ENCODE measurements around the gene RAB37. TPM values are rescaled to one million over a fixed set of nuclear protein-coding genes. Genes with fewer than 3 reads are reported as not detected.

The RAB37 gene
- total and polyA plus RNA-seq, 2 donors from 2014 or later = 1.7 to 5.6 TPM

DNA sequence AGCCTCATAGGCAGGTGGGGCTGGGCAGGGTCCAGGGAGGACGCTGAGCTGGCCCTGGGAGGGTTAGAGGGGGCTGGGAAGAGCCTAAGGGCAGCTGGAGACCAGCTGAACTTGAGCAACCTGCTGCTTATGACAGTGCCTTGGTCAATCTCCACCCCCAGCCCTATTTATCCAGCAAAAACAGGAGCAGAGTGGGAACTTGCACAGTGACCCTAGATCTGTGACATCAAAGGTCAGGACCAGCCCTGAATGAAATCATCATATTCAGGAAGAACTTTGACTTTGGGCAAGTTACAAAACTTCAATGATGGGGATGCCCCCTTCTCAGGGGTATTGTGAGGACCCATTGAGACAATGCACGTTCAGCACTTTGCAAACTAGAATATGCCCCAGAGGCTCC, 33.7 kb upstream of the RAB37 start:
- TF ChIP-seq, protein P1, sequence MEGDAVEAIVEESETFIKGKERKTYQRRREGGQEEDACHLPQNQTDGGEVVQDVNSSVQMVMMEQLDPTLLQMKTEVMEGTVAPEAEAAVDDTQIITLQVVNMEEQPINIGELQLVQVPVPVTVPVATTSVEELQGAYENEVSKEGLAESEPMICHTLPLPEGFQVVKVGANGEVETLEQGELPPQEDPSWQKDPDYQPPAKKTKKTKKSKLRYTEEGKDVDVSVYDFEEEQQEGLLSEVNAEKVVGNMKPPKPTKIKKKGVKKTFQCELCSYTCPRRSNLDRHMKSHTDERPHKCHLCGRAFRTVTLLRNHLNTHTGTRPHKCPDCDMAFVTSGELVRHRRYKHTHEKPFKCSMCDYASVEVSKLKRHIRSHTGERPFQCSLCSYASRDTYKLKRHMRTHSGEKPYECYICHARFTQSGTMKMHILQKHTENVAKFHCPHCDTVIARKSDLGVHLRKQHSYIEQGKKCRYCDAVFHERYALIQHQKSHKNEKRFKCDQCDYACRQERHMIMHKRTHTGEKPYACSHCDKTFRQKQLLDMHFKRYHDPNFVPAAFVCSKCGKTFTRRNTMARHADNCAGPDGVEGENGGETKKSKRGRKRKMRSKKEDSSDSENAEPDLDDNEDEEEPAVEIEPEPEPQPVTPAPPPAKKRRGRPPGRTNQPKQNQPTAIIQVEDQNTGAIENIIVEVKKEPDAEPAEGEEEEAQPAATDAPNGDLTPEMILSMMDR (IDR thresholded peaks at IDR 0.05; ENCODE audit: borderline replicate concordance, extremely low read depth, insufficient read depth) = no peak
- Histone ChIP-seq H3K27me3 (ENCODE audit: control insufficient read depth, insufficient read depth, low read length) (no peaks in the 10 kb centered on the region), H3K9me3 (ENCODE audit: control insufficient read depth in 2 of 3, insufficient read depth in 1 of 3, low read length in 3 of 3) (no peaks in the 10 kb centered on the region), H3K9ac (ENCODE audit: low read length in 3 of 3) (no peak overlapping the region), H3K27ac (ENCODE audit: low read depth in 2 of 2, low read length in 2 of 2) (no peak overlapping the region), H3K4me3 (ENCODE audit: low read length in 3 of 3) (no peak overlapping the region), H3K4me1 (ENCODE audit: control insufficient read depth in 2 of 3, insufficient read depth in 2 of 3, low read depth in 1 of 3, low read length in 3 of 3) (no peaks in the 10 kb centered on the region), H3K36me3 (ENCODE audit: control insufficient read depth in 2 of 3, insufficient read depth in 3 of 3, low read length in 3 of 3) (no peaks in the 10 kb centered on the region)
- DNase-seq = no peak
- no peak for FAIRE-seq
- intact Hi-C loops (cut with DNase I) = no loop called here

DNA sequence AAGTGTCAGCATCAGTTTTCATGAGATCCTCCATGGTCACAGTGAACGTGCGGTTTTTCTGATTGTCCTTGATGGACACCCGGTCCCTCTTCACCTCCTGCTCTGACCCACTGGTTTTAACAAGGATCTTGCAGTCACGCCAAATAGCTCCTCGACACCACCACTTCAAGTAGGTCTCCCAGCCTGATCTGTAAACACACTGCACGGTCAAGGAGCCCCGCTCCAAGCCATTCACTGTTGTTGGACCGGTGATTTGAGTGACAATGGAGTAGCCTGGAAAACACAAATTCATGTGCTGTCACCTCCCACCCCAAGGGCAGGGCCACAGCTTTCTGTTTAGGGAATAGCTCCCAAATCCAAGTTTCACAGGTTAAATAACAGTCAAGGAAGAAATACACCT, 32.5 kb upstream of the RAB37 start:
- no peaks in the 10 kb centered on the region for H3K36me3 ChIP-seq (ENCODE audit: control insufficient read depth in 2 of 3, insufficient read depth in 3 of 3, low read length in 3 of 3)
- TF ChIP-seq, protein P1 (IDR thresholded peaks at IDR 0.05; ENCODE audit: borderline replicate concordance, extremely low read depth, insufficient read depth) = no peak
- H3K27ac ChIP-seq (ENCODE audit: low read depth in 2 of 2, low read length in 2 of 2) = no peak overlapping the region
- FAIRE-seq (no peak), DNase-seq (peak in 1 of 5 donors; percentile 18)
- no peak overlapping the region for H3K9ac ChIP-seq (ENCODE audit: low read length in 3 of 3)
- H3K9me3 ChIP-seq (ENCODE audit: control insufficient read depth in 2 of 3, insufficient read depth in 1 of 3, low read length in 3 of 3) = no peaks in the 10 kb centered on the region
- H3K4me1 ChIP-seq (ENCODE audit: control insufficient read depth in 2 of 3, insufficient read depth in 2 of 3, low read depth in 1 of 3, low read length in 3 of 3) = no peaks in the 10 kb centered on the region
- H3K4me3 ChIP-seq (ENCODE audit: low read length in 3 of 3) = no peak overlapping the region
- H3K27me3 ChIP-seq (ENCODE audit: control insufficient read depth, insufficient read depth, low read length) = no peaks in the 10 kb centered on the region
- intact Hi-C loops (cut with DNase I) = no loop called here

DNA sequence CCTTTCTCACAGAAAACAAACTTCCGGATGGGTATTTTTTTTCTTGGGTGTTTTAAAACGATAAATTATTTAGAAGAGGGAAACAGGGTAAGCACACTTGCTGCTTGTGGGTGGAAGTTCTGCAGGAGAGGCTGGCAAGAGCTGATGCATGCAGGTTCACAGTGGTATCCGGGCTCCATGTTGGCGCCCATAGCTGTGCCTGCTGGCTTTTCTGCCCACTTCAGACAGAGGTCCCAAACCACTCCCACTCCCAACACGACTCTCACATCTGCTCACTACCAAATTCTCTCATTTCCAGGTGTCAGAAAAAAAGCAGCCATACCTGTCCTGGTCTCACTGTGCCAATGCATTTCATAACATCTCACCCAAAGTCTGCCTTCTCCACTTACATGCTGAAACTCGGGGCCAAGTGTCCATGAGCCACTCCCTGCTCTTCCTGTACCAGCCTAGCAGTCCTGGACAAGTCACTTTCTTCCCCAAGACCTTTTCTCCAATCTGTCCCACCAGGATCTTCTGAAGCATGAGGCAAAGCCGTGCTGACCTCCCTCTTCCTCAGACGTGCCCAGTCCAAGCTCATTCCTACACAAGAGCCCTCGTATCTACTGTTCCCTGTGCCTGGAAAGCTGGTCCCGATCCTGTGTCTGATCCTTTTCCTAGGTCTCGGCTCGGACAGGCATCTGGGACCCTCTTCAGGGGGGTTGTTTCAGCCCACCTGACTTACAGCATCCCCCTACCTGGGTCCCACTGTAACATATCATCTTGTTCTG, 25.8 kb upstream of the RAB37 start:
- FAIRE-seq = no peak
- no peaks in the 10 kb centered on the region for H3K4me1 ChIP-seq (ENCODE audit: control insufficient read depth in 2 of 3, insufficient read depth in 2 of 3, low read depth in 1 of 3, low read length in 3 of 3)
- no peak overlapping the region for H3K27ac ChIP-seq (ENCODE audit: low read depth in 2 of 2, low read length in 2 of 2)
- TF ChIP-seq, protein P1 (IDR thresholded peaks at IDR 0.05; ENCODE audit: borderline replicate concordance, extremely low read depth, insufficient read depth) = no peak
- H3K9ac ChIP-seq (ENCODE audit: low read length in 3 of 3) = no peak overlapping the region
- intact Hi-C loops (cut with DNase I) = no loop called here
- H3K9me3 ChIP-seq (ENCODE audit: control insufficient read depth in 2 of 3, insufficient read depth in 1 of 3, low read length in 3 of 3) = no peaks in the 10 kb centered on the region
- no peaks in the 10 kb centered on the region for H3K36me3 ChIP-seq (ENCODE audit: control insufficient read depth in 2 of 3, insufficient read depth in 3 of 3, low read length in 3 of 3)
- peak in 1 of 5 donors; percentile 11 for DNase-seq
- no peak overlapping the region for H3K4me3 ChIP-seq (ENCODE audit: low read length in 3 of 3)
- H3K27me3 ChIP-seq (ENCODE audit: control insufficient read depth, insufficient read depth, low read length) = no peaks in the 10 kb centered on the region

Measured in kidney (tissue), 14 donors.